Measurements from ENCODE around the gene ABCC10.
"Not testable (repeated sequence)": the region's sequence is repeated elsewhere in the genome, so short reads cannot be mapped to it uniquely, and the experiment has no call there.

ABCC10 gene

GRCh38 chr6:43467265-43467664 lies 39.9 kb downstream of the ABCC10 start:
- not testable (repeated sequence) for DNase-seq (ENCODE audit: low read depth, low spot score); H3K36me3 ChIP-seq (ENCODE audit: control insufficient read depth, insufficient read depth, low read length); H3K27ac ChIP-seq (ENCODE audit: low read length); H3K9me3 ChIP-seq (ENCODE audit: control insufficient read depth, insufficient read depth, low read length); H3K4me1 ChIP-seq (ENCODE audit: control insufficient read depth, insufficient read depth, low read length); H3K4me3 ChIP-seq (ENCODE audit: low read length); H3K27me3 ChIP-seq (ENCODE audit: control insufficient read depth, insufficient read depth, low read length)
- WGBS (ENCODE audit: insufficient coverage, insufficient read length) = no CpG with 5 or more reads among the region's 5 CpGs

DNA sequence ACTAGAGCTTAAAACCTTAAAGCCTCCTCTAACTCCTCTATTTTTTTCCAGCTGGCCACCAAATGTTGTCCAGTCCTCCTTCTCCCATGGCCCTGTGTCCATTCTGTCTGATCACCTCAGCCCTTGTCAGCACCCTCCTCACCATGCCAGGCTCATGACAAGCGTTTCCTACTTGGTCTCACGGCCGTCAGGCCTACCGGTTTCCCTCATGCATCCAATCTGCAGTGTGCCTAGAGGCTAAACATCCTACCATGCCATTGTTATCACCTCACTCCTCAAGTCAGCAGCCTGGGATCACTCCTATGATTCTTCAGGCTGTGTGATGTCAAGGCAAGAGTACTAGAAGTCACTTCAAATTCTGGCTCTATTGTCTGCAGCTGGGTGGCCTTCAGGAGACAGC lies 40.4 kb downstream of the ABCC10 start:
- no peaks in the 10 kb centered on the region for H3K27me3 ChIP-seq (ENCODE audit: control insufficient read depth, insufficient read depth, low read length)
- no peaks in the 10 kb centered on the region for H3K36me3 ChIP-seq (ENCODE audit: control insufficient read depth, insufficient read depth, low read length)
- H3K9me3 ChIP-seq (ENCODE audit: control insufficient read depth, insufficient read depth, low read length) = no peaks in the 10 kb centered on the region
- H3K4me1 ChIP-seq (ENCODE audit: control insufficient read depth, insufficient read depth, low read length) = peaks cover 2% of the 10 kb centered on the region; the same call in 1 of the 2 replicates
- no peak overlapping the region for H3K4me3 ChIP-seq (ENCODE audit: low read length)
- DNase-seq (ENCODE audit: low read depth, low spot score) = no peak
- no CpG with 5 or more reads among the region's 4 CpGs for WGBS (ENCODE audit: insufficient coverage, insufficient read length)
- H3K27ac ChIP-seq (ENCODE audit: low read length) = no peak overlapping the region

- H3K4me1 ChIP-seq (ENCODE audit: control insufficient read depth, insufficient read depth, low read length) = peaks cover 2% of the 10 kb centered on the region; the same call in 1 of the 2 replicates
- H3K36me3 ChIP-seq (ENCODE audit: control insufficient read depth, insufficient read depth, low read length) = no peaks in the 10 kb centered on the region
- no peak overlapping the region for H3K27ac ChIP-seq (ENCODE audit: low read length)
- no peak for DNase-seq (ENCODE audit: low read depth, low spot score)
- no CpG with 5 or more reads among the region's 4 CpGs for WGBS (ENCODE audit: insufficient coverage, insufficient read length)
- no peaks in the 10 kb centered on the region for H3K27me3 ChIP-seq (ENCODE audit: control insufficient read depth, insufficient read depth, low read length)
- no peak overlapping the region for H3K4me3 ChIP-seq (ENCODE audit: low read length)
- H3K9me3 ChIP-seq (ENCODE audit: control insufficient read depth, insufficient read depth, low read length) = no peaks in the 10 kb centered on the region
These were observed 40.9 kb downstream of the ABCC10 start for GRCh38 chr6:43468240-43468639.

DNA sequence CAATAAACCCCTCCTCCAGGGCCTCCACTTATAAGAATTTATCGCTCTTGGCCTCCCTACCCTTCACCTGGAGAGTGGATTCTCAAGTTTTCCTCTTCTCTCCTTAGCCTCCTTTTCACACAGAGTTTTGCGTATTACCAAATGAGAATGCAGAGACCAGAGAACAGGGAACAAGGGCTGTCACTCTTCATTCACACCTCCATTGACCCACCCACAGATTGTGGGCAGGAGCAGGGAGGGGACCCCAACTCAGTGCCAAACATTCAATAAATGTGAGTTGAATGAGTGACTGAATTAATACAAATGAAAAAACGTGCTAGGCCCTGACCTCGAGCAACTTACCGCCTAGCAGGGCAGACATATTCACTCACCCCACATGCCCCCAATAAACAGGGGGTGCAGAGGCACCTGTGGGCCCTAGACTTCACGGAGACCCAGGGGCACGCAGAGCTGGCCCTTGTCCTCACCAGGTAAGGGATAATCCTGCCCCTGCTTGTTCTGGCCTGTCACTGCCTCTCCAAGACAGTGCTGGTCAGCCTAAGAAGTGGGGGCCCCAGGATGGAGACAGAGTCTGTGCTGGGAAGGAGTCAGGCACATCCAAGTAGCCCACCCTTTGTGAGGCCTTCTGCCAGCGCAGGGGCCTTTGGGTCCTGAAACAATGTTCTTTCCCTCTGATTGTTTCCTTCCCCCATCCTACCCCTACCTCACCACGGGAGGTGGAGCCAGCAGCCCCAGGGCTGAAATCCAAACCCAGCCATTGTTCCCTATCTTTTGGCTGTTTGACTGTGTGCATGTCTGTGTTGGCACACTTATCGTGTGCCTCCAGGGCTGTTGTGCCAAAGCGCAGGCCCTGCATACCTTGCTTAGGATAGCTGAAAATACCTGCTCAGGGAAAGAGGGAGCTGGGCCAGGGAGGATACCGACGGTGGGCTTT lies 41.7 kb downstream of the ABCC10 start:
- Histone ChIP-seq H3K27ac (ENCODE audit: low read length) (no peak overlapping the region), H3K36me3 (ENCODE audit: control insufficient read depth, insufficient read depth, low read length) (no peaks in the 10 kb centered on the region), H3K9me3 (ENCODE audit: control insufficient read depth, insufficient read depth, low read length) (no peaks in the 10 kb centered on the region), H3K4me1 (ENCODE audit: control insufficient read depth, insufficient read depth, low read length) (peaks cover 2% of the 10 kb centered on the region; the same call in 1 of the 2 replicates), H3K27me3 (ENCODE audit: control insufficient read depth, insufficient read depth, low read length) (no peaks in the 10 kb centered on the region; the same call in 1 of the 2 replicates), H3K4me3 (ENCODE audit: low read length) (no peak overlapping the region)
- no peak for DNase-seq (ENCODE audit: low read depth, low spot score)
- no CpG with 5 or more reads among the region's 13 CpGs for WGBS (ENCODE audit: insufficient coverage, insufficient read length)

DNA sequence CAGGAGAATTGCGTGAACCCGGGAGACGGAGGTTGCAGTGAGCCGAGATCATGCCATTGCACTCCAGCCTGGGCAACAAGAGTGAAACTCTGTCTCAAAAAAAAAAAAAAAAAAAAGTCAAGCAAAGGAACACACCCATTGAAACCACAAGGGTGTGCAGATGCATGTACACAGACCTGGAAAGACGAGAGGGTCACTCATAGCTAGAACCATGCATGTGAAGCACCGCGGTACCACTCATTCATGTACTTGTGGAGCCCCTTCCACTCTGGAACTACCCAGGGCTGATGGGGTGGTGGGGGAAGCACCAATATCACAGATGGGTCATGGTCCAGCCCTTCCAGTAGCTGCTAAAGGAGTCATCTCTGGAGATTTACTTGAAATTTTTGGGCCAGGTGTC lies 42.6 kb downstream of the ABCC10 start:
- Histone ChIP-seq H3K36me3 (ENCODE audit: control insufficient read depth, insufficient read depth, low read length) (no peaks in the 10 kb centered on the region), H3K4me1 (ENCODE audit: control insufficient read depth, insufficient read depth, low read length) (peaks cover 2% of the 10 kb centered on the region; the same call in 1 of the 2 replicates), H3K27ac (ENCODE audit: low read length) (no peak overlapping the region), H3K9me3 (ENCODE audit: control insufficient read depth, insufficient read depth, low read length) (no peaks in the 10 kb centered on the region), H3K27me3 (ENCODE audit: control insufficient read depth, insufficient read depth, low read length) (no peaks in the 10 kb centered on the region; the same call in 1 of the 2 replicates), H3K4me3 (ENCODE audit: low read length) (no peak overlapping the region)
- no peak for DNase-seq (ENCODE audit: low read depth, low spot score)
- WGBS (ENCODE audit: insufficient coverage, insufficient read length) = no CpG with 5 or more reads among the region's 7 CpGs

DNA sequence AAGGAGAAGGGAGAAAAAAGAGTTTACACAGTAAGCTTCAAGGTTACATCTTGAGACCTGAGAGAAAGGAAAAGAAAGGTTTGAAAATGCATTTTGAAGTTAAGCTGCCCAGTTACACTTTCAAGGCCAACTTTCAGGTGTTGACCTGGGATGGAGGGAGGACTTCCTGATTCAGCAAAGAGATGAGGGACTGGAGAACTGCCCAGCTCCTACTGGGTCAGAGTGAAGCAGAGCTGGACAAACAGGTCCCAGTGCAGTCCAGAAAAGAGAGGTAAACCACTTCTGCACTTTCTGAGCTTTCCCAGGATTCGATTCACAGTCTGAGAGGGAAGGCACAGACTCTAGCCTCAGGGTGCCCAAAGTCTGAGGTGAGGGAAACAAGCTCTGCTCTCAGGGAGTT lies 44.1 kb downstream of the ABCC10 start:
- WGBS (ENCODE audit: insufficient coverage, insufficient read length) = no CpG with 5 or more reads among the region's 1 CpG
- no peaks in the 10 kb centered on the region; the same call in 1 of the 2 replicates for H3K27me3 ChIP-seq (ENCODE audit: control insufficient read depth, insufficient read depth, low read length)
- no peaks in the 10 kb centered on the region for H3K9me3 ChIP-seq (ENCODE audit: control insufficient read depth, insufficient read depth, low read length)
- no peak for DNase-seq (ENCODE audit: low read depth, low spot score)
- peaks cover 2% of the 10 kb centered on the region; the same call in 1 of the 2 replicates for H3K4me1 ChIP-seq (ENCODE audit: control insufficient read depth, insufficient read depth, low read length)
- H3K27ac ChIP-seq (ENCODE audit: low read length) = no peak overlapping the region
- H3K36me3 ChIP-seq (ENCODE audit: control insufficient read depth, insufficient read depth, low read length) = no peaks in the 10 kb centered on the region
- H3K4me3 ChIP-seq (ENCODE audit: low read length) = no peak overlapping the region

DNA sequence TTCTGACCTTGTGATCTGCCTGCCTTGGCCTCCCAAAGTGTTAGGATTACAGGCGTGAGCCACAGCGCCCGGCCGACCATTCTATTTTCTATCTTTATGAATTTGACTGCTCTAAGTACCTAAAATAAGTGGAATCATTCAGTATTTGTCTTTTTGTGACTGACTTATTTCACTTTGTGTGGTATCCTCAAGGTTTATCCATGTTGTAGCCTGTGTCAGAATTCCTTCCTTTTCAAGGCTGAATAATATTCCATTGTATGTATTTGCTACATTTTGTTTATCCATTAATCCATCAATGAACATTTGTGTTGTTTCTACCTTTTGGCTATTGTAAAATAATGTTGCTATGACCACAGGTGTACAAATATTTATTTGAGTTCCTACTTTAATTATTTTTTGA lies 45.2 kb downstream of the ABCC10 start:
- no CpG with 5 or more reads among the region's 4 CpGs for WGBS (ENCODE audit: insufficient coverage, insufficient read length)
- H3K4me3 ChIP-seq (ENCODE audit: low read length) = no peak overlapping the region

GRCh38 chr6:43475516-43475915 lies 48.2 kb downstream of the ABCC10 start:
- no peak overlapping the region for H3K27ac ChIP-seq (ENCODE audit: low read length)
- no CpG with 5 or more reads among the region's 6 CpGs for WGBS (ENCODE audit: insufficient coverage, insufficient read length)
- DNase-seq (ENCODE audit: low read depth, low spot score) = no peak
- no peaks in the 10 kb centered on the region for H3K9me3 ChIP-seq (ENCODE audit: control insufficient read depth, insufficient read depth, low read length)
- H3K36me3 ChIP-seq (ENCODE audit: control insufficient read depth, insufficient read depth, low read length) = no peaks in the 10 kb centered on the region
- H3K4me3 ChIP-seq (ENCODE audit: low read length) = no peak overlapping the region
- no peaks in the 10 kb centered on the region; the same call in 1 of the 2 replicates for H3K27me3 ChIP-seq (ENCODE audit: control insufficient read depth, insufficient read depth, low read length)
- H3K4me1 ChIP-seq (ENCODE audit: control insufficient read depth, insufficient read depth, low read length) = 0 out of 2 replicates have a peak, but pooled peaks cover 2% of the 10 kb centered on the region

More for the DNA sequence above, 45.2 kb downstream of the ABCC10 start:
- no peak overlapping the region for H3K27ac ChIP-seq (ENCODE audit: low read length)
- H3K4me1 ChIP-seq (ENCODE audit: control insufficient read depth, insufficient read depth, low read length) = peaks cover 2% of the 10 kb centered on the region; the same call in 1 of the 2 replicates
- no peaks in the 10 kb centered on the region; the same call in 1 of the 2 replicates for H3K27me3 ChIP-seq (ENCODE audit: control insufficient read depth, insufficient read depth, low read length)
- no peaks in the 10 kb centered on the region for H3K9me3 ChIP-seq (ENCODE audit: control insufficient read depth, insufficient read depth, low read length)
- no peaks in the 10 kb centered on the region for H3K36me3 ChIP-seq (ENCODE audit: control insufficient read depth, insufficient read depth, low read length)
- DNase-seq (ENCODE audit: low read depth, low spot score) = no peak

DNA sequence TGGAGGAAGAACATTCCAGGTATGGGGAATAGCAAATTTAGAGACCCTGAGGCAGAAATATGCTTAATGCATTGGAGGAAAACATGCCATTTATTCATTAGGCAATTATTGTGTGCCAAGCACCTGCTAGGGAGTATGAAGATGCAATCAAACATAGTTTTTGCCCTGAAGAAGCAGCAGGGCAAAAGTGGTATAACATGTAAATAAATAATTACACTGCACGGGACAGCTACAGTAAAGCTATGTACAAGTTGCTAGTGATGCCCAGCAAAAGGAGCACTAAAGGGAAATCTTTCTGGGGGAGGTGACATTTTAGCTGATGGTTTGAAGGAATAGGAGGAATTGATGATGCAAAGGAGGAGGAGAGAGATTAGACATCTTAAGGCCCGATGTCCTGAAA lies 49.4 kb downstream of the ABCC10 start:
- H3K27me3 ChIP-seq (ENCODE audit: control insufficient read depth, insufficient read depth, low read length) = no peaks in the 10 kb centered on the region; the same call in 1 of the 2 replicates
- WGBS (ENCODE audit: insufficient coverage, insufficient read length) = no CpG with 5 or more reads among the region's 2 CpGs
- H3K36me3 ChIP-seq (ENCODE audit: control insufficient read depth, insufficient read depth, low read length) = no peaks in the 10 kb centered on the region
- H3K4me3 ChIP-seq (ENCODE audit: low read length) = no peak overlapping the region; the same call in 1 of the 2 replicates
- H3K9me3 ChIP-seq (ENCODE audit: control insufficient read depth, insufficient read depth, low read length) = no peaks in the 10 kb centered on the region
- H3K27ac ChIP-seq (ENCODE audit: low read length) = no peak overlapping the region
- no peak for DNase-seq (ENCODE audit: low read depth, low spot score)
- H3K4me1 ChIP-seq (ENCODE audit: control insufficient read depth, insufficient read depth, low read length) = peaks cover 2% of the 10 kb centered on the region; the same call in 1 of the 2 replicates

- peaks cover 5% of the 10 kb centered on the region; the same call in 1 of the 2 replicates for H3K4me1 ChIP-seq (ENCODE audit: control insufficient read depth, insufficient read depth, low read length)
- DNase-seq (ENCODE audit: low read depth, low spot score) = peak; percentile 83
- H3K4me3 ChIP-seq (ENCODE audit: low read length) = peak within 1 kb of the TSS; percentile 90; the same call in 1 of the 2 replicates
- no peaks in the 10 kb centered on the region for H3K9me3 ChIP-seq (ENCODE audit: control insufficient read depth, insufficient read depth, low read length)
- H3K27me3 ChIP-seq (ENCODE audit: control insufficient read depth, insufficient read depth, low read length) = no peaks in the 10 kb centered on the region; the same call in 1 of the 2 replicates
- no peaks in the 10 kb centered on the region for H3K36me3 ChIP-seq (ENCODE audit: control insufficient read depth, insufficient read depth, low read length)
- H3K27ac ChIP-seq (ENCODE audit: low read length) = no peak within 1 kb of the TSS
- no CpG with 5 or more reads among the region's 34 CpGs for WGBS (ENCODE audit: insufficient coverage, insufficient read length)
These were observed 50.1 kb downstream of the ABCC10 start, which contains the start of gene TJAP1 for GRCh38 chr6:43477235-43478007. TSS of gene TJAP1 (plus strand) at chr6:43477570. CDS start at chr6:43499002, 21,432 bp downstream.

All from iPS DF 6.9 (cell line).